Calu3 (cell line): ENCODE results near the gene TTLL7. TPM values are rescaled to one million over a fixed set of nuclear protein-coding genes. Genes with fewer than 3 reads are reported as not detected.

ENCODE experiments used
- BruUV-seq: library from RNA; stranded (reverse); fragments of 400-500 nt; replicated peaks from 2 replicates; lab custom pipeline; 2021; lab: Mats Ljungman, UMichigan
- CTCF ChIA-PET: fragments of 300-600 bp; sonication (Branson Sonifier 250); formaldehyde crosslinking; loops from one replicate; lab custom pipeline; 2022; ENCODE audit warnings: antibody characterized with exemption; lab: Charles Lee
- DNase-seq: peaks from one replicate; pipeline ENCODE4 v3.0.0; 2022
- H3K27ac Mint-ChIP-seq: one replicate; pipeline ENCODE4 v1.8.0; 2022; ENCODE audit warnings: mixed read lengths; ENCODE audit not compliant: unreplicated experiment
- H3K27me3 Mint-ChIP-seq: one replicate; pipeline ENCODE4 v1.8.0; 2022; ENCODE audit warnings: mixed read lengths; ENCODE audit not compliant: unreplicated experiment
- H3K36me3 Mint-ChIP-seq: one replicate; pipeline ENCODE4 v1.8.0; 2022; ENCODE audit warnings: mild to moderate bottlenecking, moderate library complexity, mixed read lengths; ENCODE audit not compliant: insufficient read depth, unreplicated experiment
- H3K4me1 Mint-ChIP-seq: one replicate; pipeline ENCODE4 v1.8.0; 2022; ENCODE audit warnings: mild to moderate bottlenecking, low read depth, mixed read lengths; ENCODE audit not compliant: unreplicated experiment
- H3K4me3 Mint-ChIP-seq: one replicate; pipeline ENCODE4 v1.8.0; 2022; ENCODE audit warnings: mild to moderate bottlenecking, low read depth, moderate library complexity, mixed read lengths; ENCODE audit not compliant: unreplicated experiment
- H3K9me3 Mint-ChIP-seq: one replicate; pipeline ENCODE4 v1.8.0; 2022; ENCODE audit warnings: low read depth, mixed read lengths; ENCODE audit not compliant: unreplicated experiment
- intact Hi-C: fragments of 100-400 bp; cut with micrococcal nuclease; formaldehyde crosslinking; loops from one replicate; pipeline ENCODE4 v1.10.0; 2022; ENCODE audit not compliant: unreplicated experiment
- total RNA-seq: library from RNA; stranded (reverse); gene quantifications from 2 replicates; pipeline ENCODE4 v1.2.3, GENCODE V29; 2022
- TF ChIP-seq, protein P1 (sequence below): fragments of 200-600 bp; IDR thresholded peaks from one replicate; pipeline ENCODE4 v1.8.0; 2022; ENCODE audit warnings: antibody characterized with exemption; ENCODE audit not compliant: unreplicated experiment

TTLL7 gene
- total RNA-seq, 1 experiment from 2014 or later = 4.6 TPM

DNA sequence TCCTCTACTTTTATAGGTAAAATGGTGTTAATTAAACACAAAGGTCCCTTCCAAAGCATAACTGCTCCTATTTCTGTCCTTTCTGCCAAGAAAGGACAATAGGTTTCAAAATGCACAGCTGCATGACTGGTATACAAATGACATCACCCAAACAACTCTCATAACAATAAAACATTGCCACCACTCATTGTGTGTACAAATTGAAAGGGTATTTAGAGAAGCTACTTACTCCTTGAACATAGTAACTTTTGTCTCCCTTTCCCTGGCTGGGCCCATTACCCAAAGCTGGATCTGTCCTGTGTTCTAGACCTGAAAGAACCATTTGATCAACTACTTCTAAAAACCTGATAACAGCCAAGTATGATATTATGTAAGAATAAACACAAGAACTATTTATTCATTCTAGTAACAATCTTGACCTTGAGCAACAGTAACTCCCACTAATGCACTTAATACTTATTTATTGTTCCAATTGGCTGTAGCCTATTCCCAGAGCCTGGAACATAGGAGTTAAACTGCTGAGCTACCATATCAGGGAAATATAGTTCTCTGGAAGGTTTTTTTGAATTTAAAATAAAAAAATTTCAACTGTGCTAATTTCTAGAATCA lies 38.2 kb downstream of the TTLL7 start:
- no peak for DNase-seq
- H3K4me3 Mint-ChIP-seq = no peak overlapping the region
- CTCF ChIA-PET = no interaction called here
- no peaks in the 10 kb centered on the region for H3K4me1 Mint-ChIP-seq
- no peak overlapping the region for H3K27ac Mint-ChIP-seq
- H3K9me3 Mint-ChIP-seq = no peaks in the 10 kb centered on the region
- TF ChIP-seq, protein P1, sequence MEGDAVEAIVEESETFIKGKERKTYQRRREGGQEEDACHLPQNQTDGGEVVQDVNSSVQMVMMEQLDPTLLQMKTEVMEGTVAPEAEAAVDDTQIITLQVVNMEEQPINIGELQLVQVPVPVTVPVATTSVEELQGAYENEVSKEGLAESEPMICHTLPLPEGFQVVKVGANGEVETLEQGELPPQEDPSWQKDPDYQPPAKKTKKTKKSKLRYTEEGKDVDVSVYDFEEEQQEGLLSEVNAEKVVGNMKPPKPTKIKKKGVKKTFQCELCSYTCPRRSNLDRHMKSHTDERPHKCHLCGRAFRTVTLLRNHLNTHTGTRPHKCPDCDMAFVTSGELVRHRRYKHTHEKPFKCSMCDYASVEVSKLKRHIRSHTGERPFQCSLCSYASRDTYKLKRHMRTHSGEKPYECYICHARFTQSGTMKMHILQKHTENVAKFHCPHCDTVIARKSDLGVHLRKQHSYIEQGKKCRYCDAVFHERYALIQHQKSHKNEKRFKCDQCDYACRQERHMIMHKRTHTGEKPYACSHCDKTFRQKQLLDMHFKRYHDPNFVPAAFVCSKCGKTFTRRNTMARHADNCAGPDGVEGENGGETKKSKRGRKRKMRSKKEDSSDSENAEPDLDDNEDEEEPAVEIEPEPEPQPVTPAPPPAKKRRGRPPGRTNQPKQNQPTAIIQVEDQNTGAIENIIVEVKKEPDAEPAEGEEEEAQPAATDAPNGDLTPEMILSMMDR = no peak
- H3K27me3 Mint-ChIP-seq = no peaks in the 10 kb centered on the region
- H3K36me3 Mint-ChIP-seq = no peaks in the 10 kb centered on the region
- intact Hi-C loops = no loop called here
- BruUV-seq = no TSS peak

DNA sequence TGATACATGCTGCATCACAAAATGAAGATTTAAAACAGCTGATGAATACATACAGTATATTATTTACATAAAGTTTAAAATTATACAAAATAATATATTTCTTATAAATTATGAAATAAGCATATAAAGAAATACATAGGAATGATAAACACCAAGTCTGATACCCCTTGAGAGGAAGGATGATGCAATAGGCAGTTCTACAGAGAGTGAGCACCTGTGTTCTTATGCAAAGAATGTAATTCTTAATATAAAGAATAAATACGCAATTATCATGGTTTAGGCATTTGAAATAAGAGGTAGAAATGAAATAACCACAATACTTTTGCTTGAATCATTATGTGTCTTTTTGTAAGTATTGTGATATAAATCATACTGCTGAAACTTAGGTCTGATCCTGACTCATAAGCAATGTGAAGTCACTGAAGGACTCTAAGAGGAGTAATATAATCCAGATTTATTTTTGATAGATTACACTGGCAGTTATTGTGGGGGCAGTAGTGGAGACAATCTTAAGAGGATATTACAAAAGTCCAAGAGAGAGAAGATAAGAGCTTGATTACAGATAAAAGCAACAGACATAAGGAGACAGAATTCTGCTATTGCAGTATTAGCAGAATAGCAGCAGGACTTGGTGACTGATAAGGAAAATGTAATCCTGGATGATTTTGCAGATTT lies 39.0 kb downstream of the TTLL7 start:
- DNase-seq = no peak
- Mint-ChIP-seq H3K4me3 (no peak overlapping the region), H3K27ac (no peak overlapping the region), H3K9me3 (no peaks in the 10 kb centered on the region), H3K27me3 (no peaks in the 10 kb centered on the region), H3K4me1 (no peaks in the 10 kb centered on the region), H3K36me3 (no peaks in the 10 kb centered on the region)
- TF ChIP-seq, protein P1 = no peak
- no TSS peak for BruUV-seq
- intact Hi-C loops = no loop called here
- CTCF ChIA-PET = no interaction called here

DNA sequence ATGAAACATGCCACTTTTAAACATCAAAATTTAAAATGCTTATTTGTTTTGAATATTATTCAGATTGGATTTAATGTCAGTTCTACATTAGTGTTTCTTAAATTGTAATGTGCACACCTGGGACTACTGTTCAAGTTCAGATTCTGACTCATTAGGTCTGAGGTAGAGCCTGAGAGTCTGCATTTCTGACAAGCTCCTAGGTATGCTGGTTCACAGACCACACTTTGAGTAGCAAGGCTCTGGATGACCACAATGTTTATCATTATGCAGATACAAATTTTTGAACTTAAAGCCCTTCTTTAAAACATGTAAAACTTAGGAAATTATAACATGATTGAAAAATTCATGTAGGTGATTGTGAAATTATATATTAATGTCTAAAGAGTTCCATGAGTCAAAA lies 40.2 kb downstream of the TTLL7 start:
- Mint-ChIP-seq H3K9me3 (no peaks in the 10 kb centered on the region), H3K36me3 (no peaks in the 10 kb centered on the region), H3K27me3 (no peaks in the 10 kb centered on the region), H3K27ac (no peak overlapping the region), H3K4me3 (no peak overlapping the region), H3K4me1 (no peaks in the 10 kb centered on the region)
- intact Hi-C loops = no loop called here
- TF ChIP-seq, protein P1 = no peak
- CTCF ChIA-PET = no interaction called here
- DNase-seq = no peak
- no TSS peak for BruUV-seq

DNA sequence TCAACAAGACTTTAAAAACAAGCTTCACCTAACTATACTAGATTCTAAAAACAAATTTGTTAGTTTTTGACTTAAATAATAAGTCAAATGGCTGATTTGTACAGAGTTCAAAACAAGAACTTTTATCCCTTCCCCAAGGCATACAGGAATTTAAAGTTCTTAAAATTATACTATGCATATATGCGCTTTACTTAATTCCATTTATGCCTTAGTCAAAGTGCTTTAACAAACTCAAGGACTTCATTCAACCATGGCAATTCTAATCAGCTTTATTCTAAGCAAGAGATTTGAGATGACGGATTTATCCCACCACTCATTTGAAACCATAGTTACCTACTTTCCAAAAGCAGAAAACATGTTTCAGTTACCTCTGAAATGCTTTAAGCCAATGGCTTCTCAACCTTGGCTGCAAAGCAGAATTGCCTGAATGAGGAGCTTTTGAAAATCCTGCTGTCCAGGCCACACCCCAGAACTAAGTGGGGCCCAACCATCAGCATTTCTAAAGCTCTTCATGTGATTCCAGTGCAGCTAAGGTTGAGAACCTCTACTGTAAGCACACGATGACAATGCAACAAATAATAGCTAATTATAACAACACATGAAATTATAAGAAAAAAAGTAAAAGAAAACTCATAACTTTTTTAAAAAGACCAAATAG lies 44.6 kb downstream of the TTLL7 start:
- no peak for DNase-seq
- Mint-ChIP-seq H3K27ac (no peak overlapping the region), H3K9me3 (no peaks in the 10 kb centered on the region), H3K36me3 (no peaks in the 10 kb centered on the region), H3K4me1 (no peaks in the 10 kb centered on the region), H3K4me3 (no peak overlapping the region), H3K27me3 (no peaks in the 10 kb centered on the region)
- CTCF ChIA-PET = interaction anchor here (0.9 kb wide), 1 partner anchor 264 kb away, joined by 5 read pairs; no protein-coding TSS in a partner anchor
- BruUV-seq = no TSS peak
- intact Hi-C loops = no loop called here
- TF ChIP-seq, protein P1 = no peak
